NCI-H460 (cell line): Measurements from ENCODE around the gene SMARCAL1. TPM values are rescaled to one million over a fixed set of nuclear protein-coding genes. Genes with fewer than 3 reads are reported as not detected.

Experiments
- DNase-seq: peaks from one replicate; pipeline ENCODE4 v3.0.0-alpha.2; 2016; ENCODE audit warnings: low read depth; ENCODE audit errors: extremely low read depth
- total RNA-seq: library from RNA; depleted of rRNA; stranded (reverse); fragments of >200 nt; shearing (Covaris generic); gene quantifications from 2 replicates; pipeline ENCODE4 v1.2.3, GENCODE V29; 2014

SMARCAL1 gene
- total RNA-seq, 1 experiment from 2014 or later, result 11.3 TPM

DNA sequence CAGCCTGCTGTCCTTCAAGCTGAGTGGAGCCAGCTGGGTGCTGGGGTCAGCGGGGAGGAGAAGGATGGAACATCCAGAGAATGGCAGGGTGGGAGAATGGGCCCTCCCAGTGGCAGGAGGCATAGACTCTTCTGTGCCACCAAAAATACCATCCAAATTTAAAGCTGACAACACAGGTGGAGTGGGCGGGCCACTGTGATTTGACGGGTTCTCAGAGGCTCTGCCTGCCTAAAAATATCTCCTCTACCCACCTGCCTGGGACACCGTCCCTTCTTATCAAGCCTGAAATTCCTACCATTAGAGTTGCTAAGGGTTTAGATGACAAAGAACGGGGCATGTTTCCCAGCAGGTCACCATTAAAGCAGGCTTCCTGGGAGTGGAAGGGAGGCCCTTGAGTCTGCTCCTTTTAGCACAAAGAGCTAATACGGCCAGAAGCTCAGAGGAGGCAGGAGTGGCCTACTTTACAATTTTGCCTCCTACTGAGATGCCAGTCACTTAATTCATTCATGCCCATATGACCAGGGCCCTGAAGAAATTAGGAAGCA lies 20.2 kb upstream of the SMARCAL1 start:
- DNase-seq, result no peak

DNA sequence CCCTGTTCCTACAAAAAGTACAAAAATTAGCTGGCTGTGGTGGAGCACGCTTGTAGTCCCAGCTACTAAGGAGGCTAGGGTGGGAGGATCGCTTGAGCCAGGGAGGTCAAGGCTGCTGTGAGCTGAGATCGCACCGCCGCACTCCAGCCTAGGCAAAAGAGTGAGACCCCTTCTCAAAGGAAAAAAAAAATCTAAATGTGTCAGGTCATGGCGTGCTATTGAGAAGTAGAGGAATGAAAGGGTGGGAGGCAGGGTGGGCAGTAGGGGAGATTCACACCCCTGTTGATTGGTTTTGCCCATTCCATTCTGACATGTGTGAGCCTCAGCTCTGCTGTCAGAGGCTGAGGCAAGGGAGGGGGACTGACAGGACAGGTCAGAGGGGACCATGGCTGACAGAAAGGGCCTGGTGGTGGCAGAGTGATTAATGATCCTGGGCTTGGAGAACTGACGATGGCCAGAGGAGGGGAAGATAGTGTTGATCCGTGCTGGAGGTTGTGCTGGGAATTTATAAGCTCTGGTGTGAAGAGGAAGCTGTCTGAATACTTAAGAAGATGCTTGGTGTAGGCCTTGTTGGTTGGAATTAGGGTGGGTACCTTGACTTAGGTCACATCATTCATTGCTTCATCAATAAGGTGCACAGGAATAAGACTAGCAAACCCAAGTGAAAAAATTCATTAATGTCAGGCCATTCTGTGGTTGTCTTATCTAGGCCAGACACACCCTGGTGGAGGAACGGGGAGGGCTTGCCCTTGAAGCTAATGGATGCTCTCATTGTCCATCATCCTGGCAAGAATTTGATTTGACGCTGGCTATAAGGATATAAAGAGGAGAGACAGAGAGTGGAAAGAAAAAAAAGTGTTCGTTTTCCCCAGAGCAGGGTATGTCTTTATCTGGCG lies 19.1 kb upstream of the SMARCAL1 start:
- DNase-seq, result no peak

DNA sequence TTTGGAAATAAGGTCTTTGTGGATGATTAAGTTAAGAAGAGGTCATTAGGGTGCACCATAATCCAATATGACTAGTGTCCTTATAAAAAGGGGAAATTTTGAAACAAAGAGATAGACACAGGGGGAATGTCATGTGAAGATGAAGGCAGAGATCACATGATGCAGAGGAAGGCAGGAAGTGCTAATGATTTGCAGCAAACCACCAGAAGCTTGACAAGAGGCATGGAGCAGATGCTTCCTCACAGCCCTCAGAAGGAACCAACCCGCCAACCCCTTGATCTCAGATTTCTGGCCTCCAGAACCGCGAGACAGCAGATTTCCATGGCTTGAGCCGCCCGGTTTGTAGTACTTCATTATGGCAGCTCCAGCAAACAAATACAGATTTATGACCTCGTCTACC lies 17.4 kb upstream of the SMARCAL1 start:
- DNase-seq, result no peak

DNA sequence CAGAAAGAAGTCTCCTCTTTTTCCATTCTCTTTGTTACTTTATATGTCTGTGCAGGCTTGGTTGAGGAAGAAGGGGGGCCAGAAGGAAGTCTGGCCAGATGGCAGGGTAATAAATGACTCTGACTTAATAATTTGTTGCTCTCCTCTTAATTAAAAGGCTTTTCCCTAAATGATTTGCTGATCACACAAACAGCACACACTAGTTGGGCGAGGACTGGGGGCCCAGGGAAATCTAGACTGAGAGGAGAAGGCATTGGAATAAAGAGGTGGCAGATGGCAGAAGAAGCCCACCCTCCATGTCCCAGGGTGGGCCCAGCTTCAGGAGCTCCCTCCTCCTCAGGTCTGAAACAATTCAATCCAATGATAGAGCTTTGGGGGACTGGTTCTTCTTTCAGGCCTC lies 12.7 kb upstream of the SMARCAL1 start:
- DNase-seq, result no peak

DNA sequence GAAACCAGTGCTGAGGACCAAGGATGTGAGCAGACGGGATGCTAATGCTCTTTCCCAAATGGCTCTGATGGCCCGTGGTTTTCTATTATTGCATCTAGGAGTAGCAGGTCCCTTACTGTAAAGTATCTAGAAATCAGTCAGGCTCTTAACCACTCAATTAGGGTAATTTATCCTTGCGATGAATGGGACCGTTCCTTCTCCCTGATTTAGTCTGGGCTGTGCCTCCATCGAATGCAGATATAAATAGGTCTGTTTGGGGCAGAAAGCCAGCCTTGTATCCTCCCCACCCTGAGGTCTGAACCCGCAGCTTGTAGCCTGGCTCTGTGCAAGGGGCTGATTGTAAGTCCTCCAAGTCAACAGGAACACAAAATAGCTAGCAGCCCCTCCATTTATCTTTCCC lies 9.5 kb upstream of the SMARCAL1 start:
- no peak for DNase-seq

DNA sequence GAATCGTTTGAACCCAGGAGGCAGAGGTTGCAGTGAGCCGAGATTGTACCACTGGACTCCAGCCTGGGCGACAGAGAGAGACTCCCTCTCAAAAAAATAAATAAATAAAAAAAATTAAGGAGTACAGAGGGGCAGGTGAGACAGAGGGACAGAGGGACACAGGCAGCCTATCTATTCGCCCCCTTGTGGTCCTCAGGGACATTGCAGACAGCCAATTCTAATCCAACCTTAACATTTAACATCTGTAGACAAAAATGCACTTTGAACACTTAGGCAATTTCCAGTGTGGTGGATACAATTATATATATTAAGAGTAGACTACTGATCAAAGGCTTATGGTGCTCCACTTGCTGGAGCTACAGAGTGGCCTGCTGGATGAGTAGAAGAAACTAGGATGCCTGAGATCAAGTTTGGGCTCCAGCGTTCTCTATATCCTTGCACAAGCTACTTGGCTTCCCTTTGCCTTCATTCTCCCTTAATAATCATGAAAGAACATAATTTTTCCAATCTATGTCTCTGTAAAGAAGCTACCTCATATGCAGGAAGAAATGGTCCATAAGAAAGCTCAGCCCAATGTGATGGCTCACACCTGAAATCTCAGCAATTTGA lies 8.2 kb upstream of the SMARCAL1 start:
- peak; percentile 13 for DNase-seq

DNA sequence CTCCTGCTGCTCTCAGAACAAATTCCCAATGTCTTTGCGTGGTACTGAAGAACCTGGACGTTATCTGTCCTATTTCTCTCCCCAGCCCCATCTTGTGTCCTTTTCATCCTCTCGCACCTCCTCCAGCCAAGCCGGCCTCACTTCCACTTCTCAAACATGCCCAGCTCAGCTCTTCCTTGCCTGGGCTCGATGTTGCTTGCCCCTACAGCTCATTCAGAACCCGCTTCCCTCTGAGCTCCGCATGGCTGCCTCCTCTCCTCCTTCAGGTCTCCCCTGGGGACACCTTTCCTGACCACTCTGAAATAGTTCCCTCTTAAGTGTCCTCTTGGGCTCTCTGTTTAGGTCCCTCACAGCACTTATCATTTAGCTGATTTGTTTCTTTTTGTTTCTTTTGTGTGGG lies 6.7 kb upstream of the SMARCAL1 start:
- no peak for DNase-seq

DNA sequence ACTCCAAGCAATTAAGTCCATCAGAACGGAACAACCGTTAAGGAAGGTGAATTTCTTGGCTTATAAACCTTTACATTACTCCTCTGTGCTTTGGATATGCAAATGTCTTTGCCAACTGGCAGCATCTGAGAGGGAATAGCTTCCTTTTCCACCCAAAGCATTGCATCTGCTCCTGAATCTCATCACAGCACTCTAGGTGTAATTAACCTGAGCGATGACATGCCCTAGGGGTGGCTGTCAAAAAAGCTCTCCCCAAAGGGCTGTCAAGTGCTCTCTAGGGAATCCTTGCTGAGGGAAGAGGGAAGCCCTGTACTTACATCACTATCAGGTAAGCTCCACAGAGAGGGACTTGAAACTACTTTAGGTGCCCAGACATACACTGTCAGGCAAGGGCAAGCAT lies 5.5 kb upstream of the SMARCAL1 start:
- no peak for DNase-seq

DNA sequence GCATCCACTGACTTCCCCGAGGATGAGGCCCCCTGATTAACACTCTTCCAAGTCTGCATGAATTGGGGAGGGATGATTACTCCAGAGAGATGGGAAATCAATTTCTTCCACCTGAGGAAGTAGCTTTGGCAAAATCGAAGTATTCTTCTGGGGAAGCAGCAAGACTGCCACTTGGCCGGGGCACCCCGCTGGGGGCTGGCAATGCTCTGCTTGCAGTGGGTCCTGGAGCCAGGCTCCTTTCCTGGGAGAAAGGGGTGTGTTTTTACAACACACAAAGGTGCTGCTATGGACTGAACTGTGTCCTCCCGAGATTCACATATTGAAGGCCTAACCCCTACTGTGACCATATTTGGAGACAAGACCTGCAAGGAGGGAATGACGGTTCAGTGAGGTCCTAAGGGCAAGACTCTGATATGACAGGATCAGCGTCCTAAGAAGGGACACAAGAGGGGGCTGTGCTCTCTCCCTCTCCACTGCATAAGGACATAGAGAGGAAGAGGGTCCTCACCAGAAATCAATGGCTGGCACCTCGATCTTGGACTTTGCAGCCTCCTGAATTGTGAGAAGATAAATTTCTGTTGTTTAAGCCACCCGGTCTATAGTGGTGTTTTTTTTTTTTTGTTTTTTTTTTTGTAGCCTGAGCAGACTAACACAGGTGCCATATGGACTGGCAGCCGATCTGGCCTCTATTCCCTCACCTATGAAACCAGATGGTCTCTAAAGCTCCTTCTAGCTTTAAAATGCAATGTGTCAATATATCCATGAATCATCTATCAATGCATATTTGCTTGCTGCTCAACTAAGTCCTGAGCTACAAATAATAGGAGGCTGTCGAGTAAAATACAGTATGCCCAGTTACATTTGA lies 3.6 kb upstream of the SMARCAL1 start:
- DNase-seq, result no peak

DNA sequence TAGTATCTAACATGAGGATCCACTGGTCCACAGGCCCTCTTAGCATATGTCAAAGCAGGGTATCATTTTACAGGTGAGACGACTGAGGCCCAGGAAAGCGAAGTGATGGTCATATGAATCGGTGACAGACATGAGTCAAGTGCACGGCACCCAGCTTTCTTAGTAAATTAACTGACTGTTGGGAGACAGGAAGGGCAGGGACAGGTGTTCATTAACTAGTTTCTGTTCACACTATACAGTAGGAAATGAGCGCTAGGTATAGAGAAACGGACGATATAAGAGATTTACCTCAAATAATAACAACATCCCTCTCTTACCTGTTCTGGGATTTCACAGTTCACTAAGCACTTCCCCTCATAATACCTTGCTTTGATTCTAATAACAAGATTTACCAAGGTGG lies 1.7 kb upstream of the SMARCAL1 start:
- no peak for DNase-seq

DNA sequence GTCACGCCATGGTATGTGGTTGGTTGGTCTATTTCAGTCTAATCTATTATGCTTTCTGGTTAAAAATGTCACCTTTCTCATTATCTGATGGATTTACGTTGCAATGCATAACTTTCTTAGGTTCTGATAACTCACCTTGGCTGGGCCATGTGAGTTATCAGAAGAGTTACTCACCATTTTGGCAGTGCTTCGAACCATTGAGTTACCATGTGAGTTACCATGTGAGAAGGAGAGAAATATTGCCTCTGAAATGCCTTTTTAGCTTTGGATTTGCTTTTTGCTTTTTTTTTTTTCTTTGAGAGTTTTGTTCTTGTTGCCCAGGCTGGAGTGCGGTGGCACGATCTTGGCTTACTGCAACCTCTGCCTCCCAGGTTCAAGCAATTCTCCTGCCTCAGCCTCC lies 1.6 kb downstream of the SMARCAL1 start:
- no peak for DNase-seq

DNA sequence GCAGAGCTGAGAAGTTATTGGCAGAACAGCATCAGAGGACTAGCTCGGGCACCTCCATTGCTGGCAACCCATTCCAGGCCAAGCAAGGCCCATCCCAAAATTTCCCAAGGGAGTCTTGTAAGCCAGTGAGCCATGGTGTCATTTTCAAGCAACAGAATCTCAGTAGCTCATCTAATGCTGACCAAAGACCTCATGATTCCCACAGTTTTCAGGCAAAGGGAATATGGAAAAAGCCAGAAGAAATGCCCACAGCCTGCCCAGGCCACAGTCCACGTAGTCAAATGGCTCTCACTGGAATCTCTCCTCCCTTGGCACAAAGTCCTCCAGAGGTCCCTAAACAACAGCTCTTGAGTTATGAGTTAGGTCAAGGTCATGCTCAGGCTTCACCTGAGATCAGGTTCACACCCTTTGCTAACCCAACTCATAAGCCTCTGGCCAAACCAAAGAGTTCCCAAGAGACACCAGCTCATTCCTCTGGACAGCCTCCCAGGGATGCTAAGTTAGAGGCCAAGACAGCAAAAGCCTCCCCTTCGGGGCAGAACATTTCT lies 2.6 kb downstream of the SMARCAL1 start:
- no peak for DNase-seq

DNA sequence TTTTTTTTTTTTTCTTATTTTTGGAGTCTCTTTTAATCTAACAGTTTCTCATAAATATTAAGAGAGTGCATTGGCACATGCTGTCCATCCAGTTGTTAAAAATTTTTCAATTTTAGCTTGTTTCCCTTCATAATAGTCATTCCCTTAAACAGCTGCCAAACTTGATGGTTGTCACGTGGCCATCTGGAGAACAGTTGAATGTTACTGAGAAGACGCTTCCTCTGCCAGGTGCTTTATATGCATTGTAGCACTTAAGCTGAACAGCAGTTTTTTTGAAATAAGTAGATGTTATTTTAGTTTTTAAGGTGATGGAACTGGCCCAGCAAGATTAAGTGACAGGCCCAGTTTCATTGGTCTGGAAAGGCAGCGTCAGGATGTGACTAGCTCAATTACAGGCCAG lies 3.3 kb downstream of the SMARCAL1 start:
- no peak for DNase-seq

DNA sequence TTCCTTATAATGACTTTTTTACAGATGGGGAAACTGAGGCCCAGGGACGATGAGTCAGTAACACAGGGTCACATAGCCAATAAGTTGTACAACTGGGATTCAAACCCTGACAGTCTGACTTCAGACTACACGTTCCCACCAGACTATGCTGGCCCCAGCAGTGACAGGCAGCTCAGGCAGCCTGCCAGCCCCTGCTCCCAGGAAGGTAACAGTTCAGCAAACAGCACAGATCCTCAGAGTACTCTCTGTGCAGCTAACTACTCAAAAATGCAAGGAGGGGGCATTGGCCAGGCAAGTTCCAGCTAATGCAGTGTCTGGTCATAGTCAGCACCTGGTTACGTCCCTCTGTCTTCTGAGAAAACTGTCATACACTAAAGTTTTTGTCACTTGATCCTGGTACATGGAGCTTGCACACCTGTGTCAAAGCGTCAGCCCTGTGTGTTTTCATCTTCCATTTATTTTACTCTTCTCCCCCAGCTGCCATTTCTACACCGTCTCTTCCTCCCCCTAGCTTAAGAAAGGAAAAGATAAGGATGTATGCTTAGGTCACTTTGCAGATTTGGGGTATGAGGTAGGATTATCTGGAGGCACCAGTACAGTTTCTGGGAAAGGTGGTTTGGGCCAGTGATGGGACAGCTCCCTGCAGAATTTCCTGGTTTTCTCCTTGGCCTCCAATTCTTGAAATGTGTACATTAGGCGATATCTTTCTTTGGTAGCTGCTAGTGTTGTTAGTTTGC lies 4.5 kb downstream of the SMARCAL1 start:
- no peak for DNase-seq

DNA sequence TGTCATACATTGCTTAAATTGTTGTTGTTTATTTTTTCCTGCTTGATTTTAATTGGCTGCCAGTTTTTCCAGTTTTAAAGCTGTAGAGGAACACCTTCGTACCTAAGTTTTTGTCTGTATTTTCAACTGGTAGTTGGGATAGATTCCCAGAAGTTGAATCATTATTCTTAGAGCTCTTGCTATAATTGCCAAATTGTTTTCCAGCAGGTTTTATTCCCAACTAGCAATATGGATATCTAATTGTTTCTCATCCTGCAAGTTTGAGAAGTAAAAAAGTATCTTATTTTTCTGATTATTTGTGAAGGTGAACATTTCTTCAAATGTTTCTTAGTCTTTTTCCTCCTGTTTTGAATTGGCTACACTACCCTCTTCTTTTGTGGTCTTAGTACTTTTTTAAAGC lies 6.7 kb downstream of the SMARCAL1 start:
- DNase-seq, result no peak

DNA sequence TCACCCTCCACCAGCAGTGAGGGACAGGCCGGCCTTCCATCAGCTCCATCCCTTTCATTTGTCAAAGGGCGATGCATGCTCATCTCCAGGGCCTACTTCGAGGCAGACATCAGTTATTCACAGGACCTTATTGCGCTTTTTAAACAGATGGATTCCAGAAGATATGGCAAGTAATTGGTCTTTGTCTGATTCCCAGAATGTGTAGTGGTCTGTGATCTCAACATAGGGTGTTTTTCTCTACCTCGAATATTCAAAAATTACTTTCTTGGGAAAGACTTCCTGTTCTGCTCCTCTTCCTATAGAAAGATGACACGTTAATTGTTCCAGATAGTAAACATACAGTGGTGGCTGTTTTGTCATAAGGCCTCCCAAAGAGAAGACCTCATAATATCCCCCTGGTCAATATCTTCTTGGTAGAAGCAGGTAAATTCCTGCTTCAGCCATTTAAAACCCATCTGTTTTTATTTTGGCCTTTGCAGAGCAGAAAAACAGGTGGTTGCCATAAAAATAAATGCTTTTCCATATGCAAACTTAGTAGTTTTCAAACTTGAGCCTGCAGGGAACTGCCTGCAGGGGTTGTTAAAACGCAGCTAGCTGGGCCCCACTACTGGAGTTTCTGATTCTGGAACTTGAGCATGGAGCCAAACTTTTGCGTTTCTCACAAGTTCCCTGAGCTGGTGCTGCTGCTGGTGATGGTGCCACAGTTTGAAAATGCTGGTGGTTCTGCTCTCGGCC lies 8.2 kb downstream of the SMARCAL1 start:
- no peak for DNase-seq

DNA sequence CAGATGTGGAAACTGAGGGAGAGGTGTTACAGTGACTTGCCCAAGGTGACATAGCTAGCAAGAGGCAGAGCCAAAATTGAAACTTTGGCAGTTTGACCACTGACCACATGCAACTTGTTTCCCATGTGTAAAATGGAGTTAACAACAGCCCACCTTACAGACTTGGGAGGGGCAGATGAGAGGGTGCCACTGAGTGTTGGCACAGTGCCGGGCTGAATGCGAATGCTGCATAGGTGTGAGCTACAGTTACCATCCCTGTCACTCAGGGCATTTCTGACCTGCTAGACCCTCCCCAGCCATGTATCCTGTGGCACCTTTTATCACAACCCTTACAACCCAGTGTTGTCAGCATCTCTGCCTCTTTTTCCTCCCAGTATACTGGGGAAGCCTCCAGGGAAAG lies 10.8 kb downstream of the SMARCAL1 start:
- no peak for DNase-seq

DNA sequence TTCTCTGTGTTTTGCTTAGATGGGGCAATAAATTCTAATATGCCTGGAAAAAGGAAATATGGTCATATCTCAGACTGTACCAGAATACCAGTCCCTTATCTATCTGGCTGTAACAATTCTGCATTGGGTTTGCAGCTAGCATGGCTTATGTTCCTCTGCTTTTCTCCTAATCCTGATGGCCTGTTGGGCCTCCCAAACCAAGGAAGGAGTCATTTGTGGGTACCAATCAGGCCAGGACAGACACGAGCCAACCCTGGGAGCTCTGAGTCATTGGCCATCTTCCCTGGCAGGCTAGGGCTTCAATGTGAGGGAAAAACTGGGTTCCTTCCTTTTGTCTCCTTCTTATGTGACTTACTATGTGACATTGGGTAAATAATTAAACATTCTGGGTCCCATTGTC lies 12.0 kb downstream of the SMARCAL1 start:
- no peak for DNase-seq

DNA sequence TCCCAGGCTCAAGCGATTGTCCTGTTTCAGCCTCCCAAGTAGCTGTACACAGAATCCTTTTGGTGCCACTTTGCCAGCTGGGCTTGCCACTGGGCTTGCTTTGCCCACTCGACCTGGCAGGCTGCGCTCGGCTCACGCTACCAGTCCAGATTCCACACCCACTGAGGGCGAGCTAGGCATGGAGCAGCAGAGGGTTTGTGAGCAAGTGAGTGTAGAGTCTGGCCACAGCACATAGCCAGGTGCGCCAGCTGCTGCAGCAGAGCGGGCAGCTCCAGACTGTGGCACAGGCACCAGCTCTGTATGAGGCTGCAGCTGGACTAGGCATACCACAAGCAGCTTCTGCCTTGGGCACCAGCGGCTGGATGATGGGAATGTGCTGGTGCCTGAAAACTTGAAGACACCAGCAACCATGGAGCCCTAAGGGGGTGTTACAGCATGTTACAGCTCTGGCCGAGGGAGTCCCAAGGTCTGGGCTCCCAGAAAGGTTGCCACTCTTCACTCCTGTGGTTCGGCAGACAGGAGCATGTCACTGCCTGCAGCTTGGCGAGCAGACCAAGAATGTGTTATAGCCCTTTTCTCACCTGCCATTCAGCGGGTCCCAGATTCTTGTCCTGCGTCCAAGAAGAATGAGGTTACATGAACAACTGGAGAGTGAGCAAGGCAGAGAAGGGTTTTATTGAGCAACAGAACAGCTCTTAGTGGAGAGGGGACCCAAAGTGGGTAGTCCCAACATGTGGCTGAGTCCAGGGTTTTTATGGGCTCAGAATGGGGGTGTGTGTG lies 12.9 kb downstream of the SMARCAL1 start:
- DNase-seq, result no peak
